K562 (cell line): ENCODE results near the gene TMEM61. TPM values are rescaled to one million over a fixed set of nuclear protein-coding genes. Genes with fewer than 3 reads are reported as not detected.
A peak's percentile ranks its signal among the peaks of the same experiment; 100 is the strongest.

Experiments used
- ATAC-seq: fragments of 200-7000 bp; cut with Tn5 transposase; 3 replicates; pipeline ENCODE4 v1.9.1; 2020; ENCODE audit warnings: moderate library complexity
- BruUV-seq: library from RNA; stranded (reverse); fragments of 400-500 nt; replicated peaks from 2 replicates; lab custom pipeline; 2021; lab: Mats Ljungman, UMichigan
- CTCF ChIA-PET: fragments of 300-600 bp; formaldehyde crosslinking; extraction: SDS; loops from one replicate; lab custom pipeline; 2021; ENCODE audit warnings: low intra/inter-chr PET ratio; lab: Yijun Ruan, JAX
- POLR2A ChIA-PET: fragments of 300-600, 350-650 bp; sonication (Branson Sonifier 250); formaldehyde crosslinking; extraction: SDS; loops from one replicate; lab custom pipeline; 2021; ENCODE audit warnings: antibody characterized with exemption, inconsistent platforms; lab: Yijun Ruan, JAX
- DNase-seq, 4 experiments: peaks; one replicate each; pipeline versions ENCODE4 v3.0.0 to v3.0.0-alpha.2; 2011 to 2018; ENCODE audit warnings: low spot score in 3 of 4, mixed read lengths in 3 of 4; ENCODE audit errors: extremely low read depth in 1 of 4
- FAIRE-seq: peaks from 2 replicates; lab custom pipeline; 2011; peaks lifted over from hg19 to GRCh38; lab: Jason Lieb, UNC
- H2AFZ ChIP-seq: 2 replicates; pipeline ENCODE4 v1.6.0; 2011; ENCODE audit warnings: low read depth, low read length, control low read depth, inconsistent platforms
- H3K27ac ChIP-seq: fragments of 200-600 bp; 3 replicates; pipeline ENCODE4 v1.8.0; 2011; ENCODE audit warnings: low read depth, mild to moderate bottlenecking, control low read depth, inconsistent platforms, low read length, moderate library complexity, mixed read lengths; ENCODE audit errors: extremely low read depth
- H3K27me3 ChIP-seq, 2 experiments: fragments of 300-600 bp in 1 of 2; 2 replicates in 1 of 2; 3 replicates in 1 of 2; pipeline versions ENCODE4 v1.6.0 to v1.8.0; 2011; ENCODE audit warnings: inconsistent platforms in 2 of 2, low read length in 2 of 2, mild to moderate bottlenecking in 1 of 2, mixed read lengths in 1 of 2, moderate library complexity in 1 of 2; ENCODE audit not compliant: control insufficient read depth in 2 of 2, insufficient read depth in 2 of 2
- H3K36me3 ChIP-seq: fragments of 300-600 bp; 3 replicates; pipeline ENCODE4 v1.8.0; 2011; ENCODE audit warnings: mild to moderate bottlenecking, low read length, inconsistent platforms; ENCODE audit not compliant: control insufficient read depth, insufficient read depth
- H3K4me1 ChIP-seq, 2 experiments: fragments of 200-600 bp in 1 of 2; replicated peaks in 1 of 2; 2 replicates in 1 of 2; 3 replicates in 1 of 2; pipeline versions ENCODE4 v1.5.1 to v1.8.0; 2011; ENCODE audit warnings: inconsistent platforms in 2 of 2, low read length in 2 of 2, mild to moderate bottlenecking in 1 of 2, mixed read lengths in 1 of 2, moderate library complexity in 1 of 2; ENCODE audit not compliant: control insufficient read depth in 2 of 2, insufficient read depth in 2 of 2
- H3K4me2 ChIP-seq: 2 replicates; pipeline ENCODE4 v1.6.1; 2011; ENCODE audit warnings: low read length, control low read depth, inconsistent platforms, mixed read lengths; ENCODE audit not compliant: insufficient read depth
- H3K4me3 ChIP-seq: fragments of 200-600 bp; sonication (generic), shearing (Covaris generic); 2 replicates; pipeline ENCODE4 v1.5.1; 2016; ENCODE audit warnings: control low read depth, inconsistent platforms
- H3K79me2 ChIP-seq: fragments of 200-600 bp; 3 replicates; pipeline ENCODE4 v1.8.0; 2011; ENCODE audit warnings: low read length, inconsistent platforms; ENCODE audit not compliant: control insufficient read depth, insufficient read depth
- H3K9ac ChIP-seq, 2 experiments: 2 replicates each; pipeline versions ENCODE4 v1.6.0 to v1.6.1; 2011; ENCODE audit warnings: low read depth in 2 of 2, low read length in 2 of 2, control low read depth in 1 of 2, inconsistent platforms in 1 of 2, mild to moderate bottlenecking in 1 of 2, mixed read lengths in 1 of 2; ENCODE audit not compliant: insufficient read depth in 1 of 2
- H3K9me1 ChIP-seq: one replicate; pipeline ENCODE4 v1.6.0; 2011; ENCODE audit warnings: inconsistent platforms, mild to moderate bottlenecking, low read length, moderate library complexity; ENCODE audit not compliant: control insufficient read depth, insufficient read depth
- H3K9me3 ChIP-seq: replicated peaks from 2 replicates; pipeline ENCODE4 v1.5.1; 2011; ENCODE audit warnings: low read depth, low read length, inconsistent platforms; ENCODE audit not compliant: control insufficient read depth, insufficient read depth
- H4K20me1 ChIP-seq: replicated peaks from 2 replicates; pipeline ENCODE4 v1.6.1; 2011; ENCODE audit warnings: low read length, inconsistent platforms, mixed read lengths; ENCODE audit not compliant: control insufficient read depth, insufficient read depth
- CHAMP1 ChIP-seq: fragments of 450-650 bp; IDR thresholded peaks from 2 replicates; pipeline ENCODE4 v1.6.1; 2016; ENCODE audit warnings: mild to moderate bottlenecking
- FOXJ2 ChIP-seq: fragments of 200-800 bp; sonication (Bioruptor generic); IDR thresholded peaks from 2 replicates; pipeline ENCODE4 v1.6.1; 2016; ENCODE audit warnings: missing genetic modification characterization, missing compliant biosample characterization
- HDAC8 ChIP-seq: fragments of 450-650 bp; IDR thresholded peaks from 2 replicates; pipeline ENCODE4 v1.6.1; 2016; ENCODE audit warnings: mild to moderate bottlenecking, missing genetic modification characterization, moderate library complexity, missing compliant biosample characterization
- MCM3 ChIP-seq: fragments of 450-650 bp; IDR thresholded peaks from 2 replicates; pipeline ENCODE4 v1.6.1; 2016
- MTF1 ChIP-seq: fragments of 250-450 bp; sonication (Bioruptor Pico); IDR thresholded peaks from 2 replicates; pipeline ENCODE4 v1.9.0; 2021; ENCODE audit warnings: moderate library complexity, mild to moderate bottlenecking, inconsistent platforms, borderline replicate concordance
- NFIC ChIP-seq: fragments of 450-650 bp; IDR thresholded peaks from 2 replicates; pipeline ENCODE4 v1.6.1; 2017; ENCODE audit warnings: mild to moderate bottlenecking, inconsistent platforms
- NR2C2 ChIP-seq, 2 experiments: fragments of 200-800 bp in 1 of 2; sonication (Bioruptor generic) in 1 of 2; sonication (generic) in 1 of 2; formaldehyde crosslinking in 1 of 2; IDR thresholded peaks; 2 replicates each; pipeline versions ENCODE4 v1.6.1 to v1.8.0; 2016 to 2022; ENCODE audit warnings: mild to moderate bottlenecking in 1 of 2, missing compliant biosample characterization in 1 of 2, missing genetic modification characterization in 1 of 2, missing genetic modification reagents in 1 of 2
- PKNOX1 ChIP-seq: fragments of 450-650 bp; IDR thresholded peaks from 2 replicates; pipeline ENCODE4 v1.6.1; 2016
- RUNX1 ChIP-seq: sonication (generic); IDR thresholded peaks from 2 replicates; pipeline ENCODE4 v1.6.1; 2016; ENCODE audit warnings: antibody characterized with exemption, low read depth
- SREBF1 ChIP-seq: fragments of 150-350 bp; IDR thresholded peaks from 2 replicates; pipeline ENCODE4 v1.6.1; 2014; ENCODE audit warnings: antibody characterized with exemption, low read depth, low read length, borderline replicate concordance
- ZKSCAN1 ChIP-seq: fragments of 150-350 bp; IDR thresholded peaks from 2 replicates; pipeline ENCODE4 v1.6.1; 2016; ENCODE audit warnings: low read depth, low read length
- ZNF263 ChIP-seq: sonication (generic); formaldehyde crosslinking; IDR thresholded peaks from 2 replicates; pipeline ENCODE4 v1.8.0; 2022; ENCODE audit warnings: mild to moderate bottlenecking, missing genetic modification reagents, borderline replicate concordance
- ZNF311 ChIP-seq: fragments of 250-450 bp; sonication (Bioruptor Pico); IDR thresholded peaks from 2 replicates; pipeline ENCODE4 v1.4.0; 2020; ENCODE audit warnings: mild to moderate bottlenecking, moderate library complexity
- ZNF76 ChIP-seq: fragments of 250-450 bp; sonication (Bioruptor Pico); IDR thresholded peaks from 2 replicates; pipeline ENCODE4 v1.4.0; 2020; ENCODE audit warnings: mild to moderate bottlenecking, moderate library complexity, borderline replicate concordance
- WGBS: fragments of 100-300 bp; shearing (Covaris generic); methylation state at CpG from one replicate; pipeline ENCODE4 v1.1.6; 2016; ENCODE audit warnings: low coverage, mixed read lengths; ENCODE audit not compliant: insufficient coverage; ENCODE audit errors: missing lambda C conversion rate; 5-methylcytosine and 5-hydroxymethylcytosine counted together
- in situ Hi-C: fragments of 300-500 bp; cut with MboI; formaldehyde crosslinking; loops from 4 replicates; pipeline ENCODE4 v1.15.0; 2018; ENCODE audit warnings: inconsistent platforms, mixed read lengths
- intact Hi-C: fragments of 100-400 bp; cut with micrococcal nuclease; formaldehyde crosslinking; loops from 2 replicates; pipeline ENCODE4 v1.14.2; 2022
- polyA plus RNA-seq, 8 experiments: library from polyadenylated mRNA; depleted of rRNA in 4 of 8; stranded (reverse) in 5 of 8; unstranded in 3 of 8; fragments of >200 nt; fragmentation: Nextera tagmentation in 2 of 8; fragmentation: Illumina TruSeq in 1 of 8; extraction: Ambion mirVana in 2 of 8; extraction: Trizol in 1 of 8; gene quantifications; 2 replicates each; pipeline versions ENCODE4 v1.2.1 to v1.2.3, GENCODE V29; 2011 to 2014; ENCODE audit warnings: inconsistent platforms in 1 of 8, missing spikeins in 1 of 8
- total RNA-seq, 7 experiments: library from RNA; depleted of rRNA in 6 of 7; stranded (reverse); fragments of >200 nt in 6 of 7; fragmentation: Illumina TruSeq in 2 of 7; extraction: Trizol in 2 of 7; gene quantifications; 2 replicates each; pipeline versions ENCODE4 v1.2.1 to v1.2.3, GENCODE V29; 2011 to 2021; ENCODE audit warnings: low replicate concordance in 1 of 7
- TF ChIP-seq, protein P1 (sequence below): fragments of 250-450 bp; sonication (Bioruptor Pico); IDR thresholded peaks from 2 replicates; pipeline ENCODE4 v1.5.1; 2021; ENCODE audit warnings: mild to moderate bottlenecking
- TF ChIP-seq, protein P2 (sequence below): fragments of 200-800 bp; sonication (Bioruptor generic); IDR thresholded peaks from 2 replicates; pipeline ENCODE4 v1.6.1; 2017; ENCODE audit warnings: missing genetic modification characterization, missing compliant biosample characterization

Gene TMEM61
- total and polyA plus RNA-seq, 9 of the 15 experiments (the other 6 are each of a cell fraction or from before 2014, with no cell fraction given), result not detected

DNA sequence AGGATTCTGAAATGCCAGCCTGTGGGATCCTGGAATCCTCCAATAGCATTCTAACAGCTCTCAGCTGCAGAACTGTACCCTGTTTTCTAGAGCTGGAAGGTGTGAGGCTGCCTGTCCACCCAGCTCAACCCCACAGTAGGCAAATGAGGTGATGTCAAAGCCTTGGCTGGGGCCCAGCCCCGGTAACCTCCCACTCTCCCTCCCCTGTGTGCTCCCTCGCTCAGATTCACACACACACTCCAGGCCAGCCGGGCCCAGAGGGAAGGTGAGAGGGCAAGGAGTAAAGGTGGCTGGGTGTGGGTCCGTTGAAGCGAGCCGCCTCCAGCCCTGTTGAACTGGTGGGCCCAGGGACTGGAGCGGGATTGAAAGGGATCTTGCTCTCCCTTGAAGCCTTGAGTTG is 18.2 kb downstream of the TMEM61 start, which contains the start of gene BSND:
Gene BSND (plus strand): TSS at position 257 of the 400 bp plus-strand sequence. CDS start 254 bp downstream, outside the sequence.
- Histone ChIP-seq H3K36me3 (no peaks in the 10 kb centered on the region), H3K9ac (peak within 1 kb of the TSS in 1 of 2 experiments; percentile 55; a peak in 1 of 4 replicates), H2AFZ (no peak within 1 kb of the TSS), H3K4me3 (no peak within 1 kb of the TSS)
- peak; percentile 71 for ATAC-seq
- no TSS peak for BruUV-seq
- POLR2A ChIA-PET, result interaction anchor here (0.5 kb wide), 1 partner anchor 71 kb away, joined by 4 read pairs; no protein-coding TSS in a partner anchor
- intact Hi-C loops, result loop anchor here (10.0 kb wide), 1 partner anchor 324 kb away; no protein-coding TSS in a partner anchor
- CTCF ChIA-PET, result no interaction called here
- FAIRE-seq, result no peak
- WGBS, result 20% methylated on average over 7 of the region's 7 CpGs
- peak; percentile 56; the same call in 1 of the 2 replicates for TF ChIP-seq ZNF263 (CRISPR knock-in tag)
- TF ChIP-seq NFIC, result 0 out of 2 replicates have a peak, but pooled peaks have one; percentile 37
- no peak for TF ChIP-seq MCM3
- TF ChIP-seq, protein P1, sequence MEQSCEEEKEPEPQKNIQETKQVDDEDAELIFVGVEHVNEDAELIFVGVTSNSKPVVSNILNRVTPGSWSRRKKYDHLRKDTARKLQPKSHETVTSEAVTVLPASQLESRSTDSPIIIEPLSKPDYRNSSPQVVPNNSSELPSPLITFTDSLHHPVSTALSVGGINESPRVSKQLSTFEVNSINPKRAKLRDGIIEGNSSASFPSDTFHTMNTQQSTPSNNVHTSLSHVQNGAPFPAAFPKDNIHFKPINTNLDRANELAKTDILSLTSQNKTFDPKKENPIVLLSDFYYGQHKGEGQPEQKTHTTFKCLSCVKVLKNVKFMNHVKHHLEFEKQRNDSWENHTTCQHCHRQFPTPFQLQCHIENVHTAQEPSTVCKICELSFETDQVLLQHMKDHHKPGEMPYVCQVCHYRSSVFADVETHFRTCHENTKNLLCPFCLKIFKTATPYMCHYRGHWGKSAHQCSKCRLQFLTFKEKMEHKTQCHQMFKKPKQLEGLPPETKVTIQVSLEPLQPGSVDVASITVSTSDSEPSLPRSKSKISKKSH (CRISPR knock-in tag), result no peak
- TF ChIP-seq, protein P2, sequence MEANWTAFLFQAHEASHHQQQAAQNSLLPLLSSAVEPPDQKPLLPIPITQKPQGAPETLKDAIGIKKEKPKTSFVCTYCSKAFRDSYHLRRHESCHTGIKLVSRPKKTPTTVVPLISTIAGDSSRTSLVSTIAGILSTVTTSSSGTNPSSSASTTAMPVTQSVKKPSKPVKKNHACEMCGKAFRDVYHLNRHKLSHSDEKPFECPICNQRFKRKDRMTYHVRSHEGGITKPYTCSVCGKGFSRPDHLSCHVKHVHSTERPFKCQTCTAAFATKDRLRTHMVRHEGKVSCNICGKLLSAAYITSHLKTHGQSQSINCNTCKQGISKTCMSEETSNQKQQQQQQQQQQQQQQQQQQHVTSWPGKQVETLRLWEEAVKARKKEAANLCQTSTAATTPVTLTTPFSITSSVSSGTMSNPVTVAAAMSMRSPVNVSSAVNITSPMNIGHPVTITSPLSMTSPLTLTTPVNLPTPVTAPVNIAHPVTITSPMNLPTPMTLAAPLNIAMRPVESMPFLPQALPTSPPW (CRISPR knock-in tag), result no peak
- no peak for TF ChIP-seq SREBF1
- TF ChIP-seq ZNF76 (CRISPR knock-in tag), result no peak
- TF ChIP-seq ZKSCAN1, result no peak
- no peak for TF ChIP-seq MTF1 (CRISPR knock-in tag)
- no peak for TF ChIP-seq PKNOX1
- TF ChIP-seq RUNX1, result no peak
- no peak for TF ChIP-seq NR2C2 (CRISPR knock-in tag; IDR thresholded peaks at IDR 0.05)
- TF ChIP-seq NR2C2 (tag; IDR thresholded peaks at IDR 0.05), result 0 out of 2 replicates have a peak, but pooled peaks have one; percentile 26
- TF ChIP-seq HDAC8, result no peak
- no peak for TF ChIP-seq CHAMP1
- no peak for TF ChIP-seq ZNF311 (CRISPR knock-in tag)
- TF ChIP-seq FOXJ2 (tag), result no peak
- TF ChIP-seq, all 486 proteins: peak for 3
- Histone ChIP-seq H3K4me1 (peaks cover 0 to 21% of the 10 kb centered on the region in 2 experiments; a peak in 3 of 5 replicates), H3K27ac (no peak within 1 kb of the TSS), H3K79me2 (no peaks in the 10 kb centered on the region), H3K4me2 (no peak within 1 kb of the TSS), H3K27me3 (peaks cover 22 to 62% of the 10 kb centered on the region in 2 experiments), H3K9me3 (no peaks in the 10 kb centered on the region), H4K20me1 (peaks cover 11% of the 10 kb centered on the region), H3K9me1 (no peaks in the 10 kb centered on the region)
- DNase-seq, result peak in 2 of 4 experiments; percentile 37
- in situ Hi-C loops, result loop anchor here (10.0 kb wide), 1 partner anchor 314 kb away; no protein-coding TSS in a partner anchor
